ENCODE measurements around the gene KAZALD1. TPM values are rescaled to one million over a fixed set of nuclear protein-coding genes. Genes with fewer than 3 reads are reported as not detected.

KAZALD1 gene
- polyA plus RNA-seq, 1 donor, result 29.0 TPM

GRCh38 chr10:101018600-101019439, 43.0 kb upstream of the KAZALD1 start:
- WGBS (ENCODE audit: insufficient coverage, low lambda C conversion rate), result no CpG with 5 or more reads among the region's 45 CpGs
- no peak overlapping the region for H3K27ac ChIP-seq (ENCODE audit: low read length)
- peaks cover 17% of the 10 kb centered on the region for H3K36me3 ChIP-seq (ENCODE audit: control insufficient read depth, insufficient read depth, low read length)
- H3K9me3 ChIP-seq (ENCODE audit: control insufficient read depth, low read depth, low read length), result no peaks in the 10 kb centered on the region
- H3K27me3 ChIP-seq (ENCODE audit: control insufficient read depth, insufficient read depth, low read length), result peaks cover 4% of the 10 kb centered on the region
- H3K4me1 ChIP-seq (ENCODE audit: control insufficient read depth, insufficient read depth, low read length), result peaks cover 16% of the 10 kb centered on the region
- H3K4me3 ChIP-seq (ENCODE audit: low read length), result no peak overlapping the region
- peak; percentile 81 to 82 for DNase-seq

GRCh38 chr10:101019440-101019703, 42.4 kb upstream of the KAZALD1 start:
- peaks cover 18% of the 10 kb centered on the region for H3K36me3 ChIP-seq (ENCODE audit: control insufficient read depth, insufficient read depth, low read length)
- H3K27ac ChIP-seq (ENCODE audit: low read length), result no peak overlapping the region
- no peaks in the 10 kb centered on the region for H3K9me3 ChIP-seq (ENCODE audit: control insufficient read depth, low read depth, low read length)
- no peak for DNase-seq
- H3K4me1 ChIP-seq (ENCODE audit: control insufficient read depth, insufficient read depth, low read length), result peaks cover 13% of the 10 kb centered on the region
- H3K27me3 ChIP-seq (ENCODE audit: control insufficient read depth, insufficient read depth, low read length), result peaks cover 4% of the 10 kb centered on the region
- no CpG with 5 or more reads among the region's 2 CpGs for WGBS (ENCODE audit: insufficient coverage, low lambda C conversion rate)
- no peak overlapping the region for H3K4me3 ChIP-seq (ENCODE audit: low read length)

GRCh38 chr10:101020427-101021075, 41.2 kb upstream of the KAZALD1 start:
- no peak overlapping the region for H3K4me3 ChIP-seq (ENCODE audit: low read length)
- no peak for DNase-seq
- no peaks in the 10 kb centered on the region for H3K9me3 ChIP-seq (ENCODE audit: control insufficient read depth, low read depth, low read length)
- no peak overlapping the region for H3K27ac ChIP-seq (ENCODE audit: low read length)
- H3K36me3 ChIP-seq (ENCODE audit: control insufficient read depth, insufficient read depth, low read length), result peaks cover 15% of the 10 kb centered on the region
- H3K27me3 ChIP-seq (ENCODE audit: control insufficient read depth, insufficient read depth, low read length), result peaks cover 4% of the 10 kb centered on the region
- WGBS (ENCODE audit: insufficient coverage, low lambda C conversion rate), result 69% methylated on average over 2 of the region's 10 CpGs
- H3K4me1 ChIP-seq (ENCODE audit: control insufficient read depth, insufficient read depth, low read length), result peaks cover 7% of the 10 kb centered on the region

- WGBS (ENCODE audit: insufficient coverage, low lambda C conversion rate), result no CpG with 5 or more reads among the region's 4 CpGs
These were observed 40.5 kb upstream of the KAZALD1 start for GRCh38 chr10:101021239-101021638.

GRCh38 chr10:101021692-101022251, 40.0 kb upstream of the KAZALD1 start:
- H3K4me3 ChIP-seq (ENCODE audit: low read length), result no peak overlapping the region
- H3K27ac ChIP-seq (ENCODE audit: low read length), result no peak overlapping the region
- H3K4me1 ChIP-seq (ENCODE audit: control insufficient read depth, insufficient read depth, low read length), result peaks cover 16% of the 10 kb centered on the region
- peaks cover 4% of the 10 kb centered on the region for H3K27me3 ChIP-seq (ENCODE audit: control insufficient read depth, insufficient read depth, low read length)
- no peaks in the 10 kb centered on the region for H3K9me3 ChIP-seq (ENCODE audit: control insufficient read depth, low read depth, low read length)
- H3K36me3 ChIP-seq (ENCODE audit: control insufficient read depth, insufficient read depth, low read length), result peaks cover 15% of the 10 kb centered on the region
- WGBS (ENCODE audit: insufficient coverage, low lambda C conversion rate), result no CpG with 5 or more reads among the region's 11 CpGs
- DNase-seq, result no peak

More at GRCh38 chr10:101021239-101021638, 40.5 kb upstream of the KAZALD1 start:
- Histone ChIP-seq H3K36me3 (ENCODE audit: control insufficient read depth, insufficient read depth, low read length) (peaks cover 15% of the 10 kb centered on the region), H3K4me3 (ENCODE audit: low read length) (no peak overlapping the region), H3K27ac (ENCODE audit: low read length) (no peak overlapping the region), H3K4me1 (ENCODE audit: control insufficient read depth, insufficient read depth, low read length) (peaks cover 14% of the 10 kb centered on the region), H3K9me3 (ENCODE audit: control insufficient read depth, low read depth, low read length) (no peaks in the 10 kb centered on the region), H3K27me3 (ENCODE audit: control insufficient read depth, insufficient read depth, low read length) (peaks cover 4% of the 10 kb centered on the region)
- DNase-seq, result no peak

GRCh38 chr10:101022967-101023705, 38.7 kb upstream of the KAZALD1 start:
- Histone ChIP-seq H3K27ac (ENCODE audit: low read length) (no peak overlapping the region), H3K9me3 (ENCODE audit: control insufficient read depth, low read depth, low read length) (no peaks in the 10 kb centered on the region), H3K4me3 (ENCODE audit: low read length) (no peak overlapping the region), H3K36me3 (ENCODE audit: control insufficient read depth, insufficient read depth, low read length) (peaks cover 15% of the 10 kb centered on the region), H3K4me1 (ENCODE audit: control insufficient read depth, insufficient read depth, low read length) (peaks cover 23% of the 10 kb centered on the region), H3K27me3 (ENCODE audit: control insufficient read depth, insufficient read depth, low read length) (peaks cover 4% of the 10 kb centered on the region)
- WGBS (ENCODE audit: insufficient coverage, low lambda C conversion rate), result no CpG with 5 or more reads among the region's 15 CpGs
- DNase-seq, result no peak

- peaks cover 3% of the 10 kb centered on the region for H3K27me3 ChIP-seq (ENCODE audit: control insufficient read depth, insufficient read depth, low read length)
- no peak overlapping the region for H3K4me3 ChIP-seq (ENCODE audit: low read length)
- H3K4me1 ChIP-seq (ENCODE audit: control insufficient read depth, insufficient read depth, low read length), result peaks cover 35% of the 10 kb centered on the region
- H3K36me3 ChIP-seq (ENCODE audit: control insufficient read depth, insufficient read depth, low read length), result peaks cover 10% of the 10 kb centered on the region
- DNase-seq, result no peak
- no CpG with 5 or more reads among the region's 10 CpGs for WGBS (ENCODE audit: insufficient coverage, low lambda C conversion rate)
- H3K27ac ChIP-seq (ENCODE audit: low read length), result peak overlapping the region; percentile 46
- no peaks in the 10 kb centered on the region for H3K9me3 ChIP-seq (ENCODE audit: control insufficient read depth, low read depth, low read length)
These were observed 34.6 kb upstream of the KAZALD1 start for GRCh38 chr10:101027106-101027720.

- Histone ChIP-seq H3K27me3 (ENCODE audit: control insufficient read depth, insufficient read depth, low read length) (peaks cover 3% of the 10 kb centered on the region), H3K36me3 (ENCODE audit: control insufficient read depth, insufficient read depth, low read length) (peaks cover 3% of the 10 kb centered on the region), H3K4me1 (ENCODE audit: control insufficient read depth, insufficient read depth, low read length) (peaks cover 38% of the 10 kb centered on the region), H3K4me3 (ENCODE audit: low read length) (no peak overlapping the region), H3K27ac (ENCODE audit: low read length) (no peak overlapping the region), H3K9me3 (ENCODE audit: control insufficient read depth, low read depth, low read length) (no peaks in the 10 kb centered on the region)
- DNase-seq, result peak in 1 of 2 donors; percentile 31
- no CpG with 5 or more reads among the region's 7 CpGs for WGBS (ENCODE audit: insufficient coverage, low lambda C conversion rate)
These were observed 33.1 kb upstream of the KAZALD1 start for GRCh38 chr10:101028446-101029337.

- DNase-seq, result no peak
- no peaks in the 10 kb centered on the region for H3K9me3 ChIP-seq (ENCODE audit: control insufficient read depth, low read depth, low read length)
- H3K4me1 ChIP-seq (ENCODE audit: control insufficient read depth, insufficient read depth, low read length), result peaks cover 45% of the 10 kb centered on the region
- peak overlapping the region; percentile 99 for H3K27ac ChIP-seq (ENCODE audit: low read length)
- peaks cover under 1% of the 10 kb centered on the region for H3K36me3 ChIP-seq (ENCODE audit: control insufficient read depth, insufficient read depth, low read length)
- H3K27me3 ChIP-seq (ENCODE audit: control insufficient read depth, insufficient read depth, low read length), result peaks cover 3% of the 10 kb centered on the region
- no CpG with 5 or more reads among the region's 27 CpGs for WGBS (ENCODE audit: insufficient coverage, low lambda C conversion rate)
- H3K4me3 ChIP-seq (ENCODE audit: low read length), result peak overlapping the region; percentile 86
These were observed 32.1 kb upstream of the KAZALD1 start for GRCh38 chr10:101029520-101030295.

All from large intestine (tissue), 3 donors.